ENCODE data around the gene SCYGR6. TPM values are rescaled to one million over a fixed set of nuclear protein-coding genes. Genes with fewer than 3 reads are reported as not detected.
"Not testable (repeated sequence)": the region's sequence is repeated elsewhere in the genome, so short reads cannot be mapped to it uniquely, and the experiment has no call there.

SCYGR6 gene
- total RNA-seq: not detected

DNA sequence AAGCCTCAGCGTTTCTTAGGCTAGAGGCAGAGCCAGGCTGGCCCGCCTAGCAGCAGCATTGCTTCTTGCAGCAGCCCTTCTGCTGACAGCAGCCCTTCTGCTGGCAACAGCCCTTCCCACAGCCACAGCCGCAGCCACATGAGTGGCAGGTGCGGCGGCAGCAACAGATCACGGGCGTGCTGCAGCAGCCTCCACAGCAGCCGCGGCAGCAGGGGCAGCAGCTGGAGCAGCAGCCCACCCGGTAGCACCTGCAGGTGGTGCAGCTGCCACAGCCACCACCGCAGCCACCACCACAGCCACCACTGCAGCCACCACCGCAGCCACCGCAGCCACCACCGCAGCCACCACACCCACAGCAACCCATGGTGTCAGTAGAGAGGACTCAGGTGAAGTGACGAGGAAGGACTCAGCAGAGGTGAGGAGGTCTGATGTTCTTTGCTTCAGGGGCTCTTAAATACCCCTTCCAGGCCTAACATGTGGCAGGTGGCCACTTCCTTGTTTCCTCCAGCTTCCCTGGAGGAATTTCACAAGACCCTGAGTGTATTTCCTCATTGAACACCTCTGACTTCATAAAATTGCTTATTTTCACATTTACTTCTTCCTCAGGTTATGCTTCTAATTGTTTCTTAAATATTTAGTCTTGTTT is at the start of gene SCYGR6:
TSS of gene SCYGR6 (minus strand) at position 364 of the 646 bp plus-strand sequence. CDS start at position 364, 0 bp downstream.
- Mint-ChIP-seq H3K27ac (no peak within 1 kb of the TSS), H3K27me3 (ENCODE audit: low read depth) (peaks cover 6% of the 10 kb centered on the region), H3K4me1 (ENCODE audit: low read depth) (no peaks in the 10 kb centered on the region), H3K9me3 (no peaks in the 10 kb centered on the region), H3K36me3 (ENCODE audit: insufficient read depth in 2 of 2) (no peaks in the 10 kb centered on the region), H3K4me3 (no peak within 1 kb of the TSS)
- DNase-seq (no peak), ATAC-seq (replicated peaks in 1 of 2) (no peak)

- Mint-ChIP-seq H3K27ac (peak overlapping the region; percentile 91), H3K9me3 (no peaks in the 10 kb centered on the region), H3K4me3 (peak overlapping the region in 1 of 2 donors; percentile 84), H3K36me3 (ENCODE audit: insufficient read depth in 2 of 2) (no peaks in the 10 kb centered on the region), H3K27me3 (ENCODE audit: low read depth) (no peaks in the 10 kb centered on the region), H3K4me1 (ENCODE audit: low read depth) (peaks cover 12% of the 10 kb centered on the region)
- ATAC-seq (replicated peaks in 1 of 2): peak in 1 of 2 donors; percentile 53
- DNase-seq: peak in 1 of 2 donors; percentile 15
Observed at GRCh38 chr2:227774011-227774624, 49.6 kb upstream of the SCYGR6 start.

DNA sequence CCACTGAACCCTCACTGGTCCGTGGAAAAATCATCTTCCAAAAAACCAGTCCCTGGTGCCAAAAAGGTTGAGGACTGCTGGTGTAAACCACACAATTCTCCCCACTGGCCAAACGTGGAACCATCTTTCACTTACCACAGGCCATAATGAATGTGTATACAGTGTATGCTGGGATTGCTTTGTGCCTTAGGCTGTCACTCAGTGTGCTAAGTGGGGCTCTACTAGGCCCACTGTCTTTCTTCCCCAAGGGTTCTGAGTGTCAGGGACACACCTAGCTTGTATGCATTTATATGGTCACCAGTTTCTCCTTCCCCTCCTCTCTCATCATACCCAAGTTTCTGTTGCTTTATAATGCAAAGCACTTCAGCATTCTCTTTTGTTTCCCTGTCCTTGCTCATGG is 48.4 kb upstream of the SCYGR6 start:
- DNase-seq: no peak
- H3K9me3 Mint-ChIP-seq: no peaks in the 10 kb centered on the region
- H3K4me3 Mint-ChIP-seq: no peak overlapping the region

DNA sequence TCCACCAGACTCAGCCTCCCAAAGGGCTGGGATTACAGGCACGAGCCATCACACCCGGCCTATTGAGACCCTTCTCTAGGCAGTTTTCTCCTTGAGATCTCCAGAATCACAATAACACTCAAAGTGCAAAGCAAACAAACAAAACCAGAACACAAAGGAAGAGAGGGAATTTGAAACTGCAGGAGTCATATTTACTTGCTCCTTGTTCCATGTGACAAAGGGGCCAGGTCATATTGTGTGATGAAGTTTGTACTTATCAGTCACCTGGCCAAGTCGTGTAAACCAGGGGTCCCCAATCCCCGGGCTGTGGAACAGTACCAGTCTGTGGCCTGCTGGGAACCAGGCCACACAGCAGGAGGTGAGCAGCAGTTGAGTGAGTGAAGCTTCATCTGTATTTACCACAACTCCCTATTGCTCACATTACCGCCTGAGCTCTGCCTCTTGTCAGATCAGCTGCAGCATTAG is 47.7 kb upstream of the SCYGR6 start:
- Mint-ChIP-seq H3K4me3 (no peak overlapping the region), H3K27ac (no peak overlapping the region), H3K4me1 (ENCODE audit: low read depth) (peaks cover 12% of the 10 kb centered on the region), H3K27me3 (ENCODE audit: low read depth) (no peaks in the 10 kb centered on the region), H3K9me3 (no peaks in the 10 kb centered on the region), H3K36me3 (ENCODE audit: insufficient read depth in 2 of 2) (no peaks in the 10 kb centered on the region)
- DNase-seq (no peak), ATAC-seq (replicated peaks in 1 of 2) (no peak)

More for the DNA sequence above, 48.4 kb upstream of the SCYGR6 start:
- H3K27ac Mint-ChIP-seq: no peak overlapping the region
- no peaks in the 10 kb centered on the region for H3K36me3 Mint-ChIP-seq (ENCODE audit: insufficient read depth in 2 of 2)
- ATAC-seq (replicated peaks in 1 of 2): no peak
- H3K27me3 Mint-ChIP-seq (ENCODE audit: low read depth): no peaks in the 10 kb centered on the region
- H3K4me1 Mint-ChIP-seq (ENCODE audit: low read depth): peaks cover 12% of the 10 kb centered on the region

DNA sequence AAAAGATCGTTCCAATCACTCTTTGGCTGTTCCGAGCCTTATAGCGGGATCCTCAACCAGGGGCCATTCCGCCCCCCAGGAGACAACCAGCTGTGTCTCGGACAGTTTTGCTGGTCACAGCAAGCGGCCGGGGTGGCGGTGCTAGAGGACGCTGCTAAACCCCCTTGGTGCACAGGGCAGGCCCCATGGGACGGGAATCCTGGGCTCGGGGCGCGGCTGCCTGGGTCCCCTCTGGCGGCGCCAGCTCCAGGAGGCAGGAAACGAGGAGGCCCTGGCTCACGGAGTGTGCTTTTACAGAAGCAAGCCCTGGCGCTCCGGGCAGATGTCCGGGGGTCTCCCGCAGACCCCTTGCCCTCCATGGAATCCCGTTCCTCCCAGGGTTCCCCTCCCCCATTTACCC is 43.3 kb upstream of the SCYGR6 start:
- H3K36me3 Mint-ChIP-seq (ENCODE audit: insufficient read depth in 2 of 2): no peaks in the 10 kb centered on the region
- no peak overlapping the region for H3K4me3 Mint-ChIP-seq
- DNase-seq: no peak
- no peak overlapping the region for H3K27ac Mint-ChIP-seq
- H3K4me1 Mint-ChIP-seq (ENCODE audit: low read depth): peaks cover 4% of the 10 kb centered on the region
- no peak for ATAC-seq (replicated peaks in 1 of 2)
- no peaks in the 10 kb centered on the region for H3K9me3 Mint-ChIP-seq
- no peaks in the 10 kb centered on the region for H3K27me3 Mint-ChIP-seq (ENCODE audit: low read depth)

DNA sequence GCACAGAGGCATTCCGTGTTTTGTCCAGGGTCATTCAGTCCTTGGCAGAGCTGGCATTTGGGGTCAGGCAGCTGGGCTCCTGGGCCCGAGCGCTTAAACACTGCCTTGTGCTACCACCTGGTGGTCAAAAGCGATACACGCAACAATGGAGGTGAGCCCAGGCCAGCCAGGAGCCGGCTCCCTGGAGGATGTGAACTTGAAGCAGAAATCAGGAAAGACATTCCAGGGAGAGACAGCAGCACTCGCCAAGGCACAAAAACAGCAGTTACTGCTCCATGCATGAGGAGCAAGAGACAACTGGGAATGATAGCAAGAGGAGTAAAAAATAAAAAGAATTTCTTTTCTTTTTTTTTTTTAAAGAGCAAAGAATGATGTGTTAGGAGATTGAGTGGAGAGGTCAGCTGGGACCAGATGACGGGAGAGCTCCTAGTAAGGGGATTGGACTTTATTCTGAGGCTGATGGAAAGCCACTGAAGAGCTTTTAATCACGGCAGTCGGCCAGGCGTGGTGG is 41.9 kb upstream of the SCYGR6 start:
- no peaks in the 10 kb centered on the region for H3K9me3 Mint-ChIP-seq
- no peak overlapping the region for H3K27ac Mint-ChIP-seq
- peak; percentile 82 to 85 for ATAC-seq (replicated peaks in 1 of 2)
- H3K4me3 Mint-ChIP-seq: no peak overlapping the region
- H3K27me3 Mint-ChIP-seq (ENCODE audit: low read depth): no peaks in the 10 kb centered on the region
- peaks cover 4% of the 10 kb centered on the region for H3K4me1 Mint-ChIP-seq (ENCODE audit: low read depth)
- H3K36me3 Mint-ChIP-seq (ENCODE audit: insufficient read depth in 2 of 2): no peaks in the 10 kb centered on the region
- peak; percentile 63 to 66 for DNase-seq

GRCh38 chr2:227765788-227766372 is 41.3 kb upstream of the SCYGR6 start:
- H3K27ac Mint-ChIP-seq: no peak overlapping the region
- ATAC-seq (replicated peaks in 1 of 2) (no peak), DNase-seq (no peak)
- H3K4me1 Mint-ChIP-seq (ENCODE audit: low read depth): peaks cover 4% of the 10 kb centered on the region
- H3K36me3 Mint-ChIP-seq (ENCODE audit: insufficient read depth in 2 of 2): no peaks in the 10 kb centered on the region
- H3K4me3 Mint-ChIP-seq: no peak overlapping the region
- H3K9me3 Mint-ChIP-seq: no peaks in the 10 kb centered on the region
- H3K27me3 Mint-ChIP-seq (ENCODE audit: low read depth): no peaks in the 10 kb centered on the region

DNA sequence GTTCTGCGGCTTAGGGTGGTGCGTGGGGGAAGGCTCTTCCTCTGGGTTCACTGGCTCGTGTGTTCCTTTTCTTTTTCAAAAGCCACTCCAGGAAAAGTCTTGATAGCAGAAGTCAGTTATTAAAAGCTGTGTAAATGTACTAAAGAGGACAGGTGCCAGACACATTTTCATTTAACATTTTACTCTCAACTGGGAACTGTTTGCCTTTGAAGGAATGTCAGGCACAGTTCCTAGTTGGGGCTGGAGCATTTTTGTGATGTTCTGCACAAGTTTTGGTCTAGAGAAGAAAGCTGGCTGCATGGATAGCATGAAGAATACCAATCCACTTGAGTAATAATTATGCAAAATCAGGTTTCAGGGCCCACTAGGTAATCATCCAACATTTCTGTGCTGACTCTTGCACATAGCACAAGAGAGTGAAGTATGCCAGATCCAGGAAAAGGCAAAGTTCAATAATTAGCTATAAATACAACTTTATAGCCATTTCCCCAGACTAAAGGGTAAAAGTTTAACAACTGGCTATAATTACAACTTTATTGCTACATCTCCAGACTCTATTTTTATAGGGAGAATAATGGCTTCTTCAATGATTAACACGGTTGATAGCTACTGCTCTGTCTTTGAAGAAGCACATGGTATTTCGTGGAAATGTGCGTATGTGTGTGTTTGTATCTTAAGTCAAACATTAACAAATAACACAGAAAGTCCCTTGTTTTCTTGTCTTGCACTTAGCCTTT is 37.4 kb upstream of the SCYGR6 start:
- H3K27ac Mint-ChIP-seq: no peak overlapping the region
- no peak for ATAC-seq (replicated peaks in 1 of 2)
- H3K36me3 Mint-ChIP-seq (ENCODE audit: insufficient read depth in 2 of 2): no peaks in the 10 kb centered on the region

DNA sequence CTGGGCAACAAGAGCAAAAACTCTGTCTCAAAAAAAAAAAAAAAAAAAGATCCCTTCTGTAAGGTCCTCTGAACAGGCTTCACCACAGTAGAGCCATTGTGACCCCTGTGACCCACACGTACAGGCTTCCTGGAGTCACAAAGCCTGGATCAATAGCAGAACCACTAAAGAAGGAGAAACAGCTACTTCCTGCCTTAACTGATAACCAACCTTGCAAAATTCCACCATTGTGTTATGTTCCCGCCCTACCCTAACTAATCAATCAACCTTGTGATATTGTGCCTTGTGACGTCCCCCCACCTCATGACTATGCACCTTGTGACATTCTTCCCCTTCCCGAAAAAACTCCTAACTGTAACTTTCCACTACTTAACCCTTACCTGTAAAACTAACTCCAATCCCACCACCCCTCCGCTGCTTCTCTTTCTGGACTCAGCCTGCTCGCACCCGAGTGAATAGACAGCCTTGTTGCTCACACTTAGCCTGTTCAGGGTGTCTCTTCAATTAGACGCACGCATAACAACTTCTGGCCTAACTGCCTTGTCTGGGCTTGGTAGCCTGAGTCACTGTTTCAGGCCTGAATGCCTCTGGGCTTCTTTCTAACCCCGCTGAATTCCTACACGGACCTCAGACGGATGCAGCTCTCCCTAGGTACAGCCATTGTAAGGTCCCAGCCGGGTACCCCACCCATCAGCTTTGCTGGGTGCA is 35.0 kb upstream of the SCYGR6 start:
- Mint-ChIP-seq H3K9me3 (no peaks in the 10 kb centered on the region), H3K4me3 (no peak overlapping the region), H3K36me3 (ENCODE audit: insufficient read depth in 2 of 2) (no peaks in the 10 kb centered on the region), H3K27me3 (ENCODE audit: low read depth) (peaks cover 17% of the 10 kb centered on the region), H3K27ac (no peak overlapping the region), H3K4me1 (ENCODE audit: low read depth) (no peaks in the 10 kb centered on the region)
- DNase-seq (no peak), ATAC-seq (replicated peaks in 1 of 2) (no peak)

More for the DNA sequence above, 37.4 kb upstream of the SCYGR6 start:
- no peak for DNase-seq
- Mint-ChIP-seq H3K4me1 (ENCODE audit: low read depth) (peaks cover 4% of the 10 kb centered on the region), H3K4me3 (no peak overlapping the region), H3K9me3 (no peaks in the 10 kb centered on the region), H3K27me3 (ENCODE audit: low read depth) (peaks cover 6% of the 10 kb centered on the region)

- not testable (repeated sequence) for H3K27ac Mint-ChIP-seq; H3K9me3 Mint-ChIP-seq; ATAC-seq (replicated peaks in 1 of 2); H3K36me3 Mint-ChIP-seq (ENCODE audit: insufficient read depth in 2 of 2); H3K4me1 Mint-ChIP-seq (ENCODE audit: low read depth); H3K4me3 Mint-ChIP-seq; DNase-seq
- peaks cover 25% of the 10 kb centered on the region for H3K27me3 Mint-ChIP-seq (ENCODE audit: low read depth)
Observed at GRCh38 chr2:227756261-227756660, 31.7 kb upstream of the SCYGR6 start.

DNA sequence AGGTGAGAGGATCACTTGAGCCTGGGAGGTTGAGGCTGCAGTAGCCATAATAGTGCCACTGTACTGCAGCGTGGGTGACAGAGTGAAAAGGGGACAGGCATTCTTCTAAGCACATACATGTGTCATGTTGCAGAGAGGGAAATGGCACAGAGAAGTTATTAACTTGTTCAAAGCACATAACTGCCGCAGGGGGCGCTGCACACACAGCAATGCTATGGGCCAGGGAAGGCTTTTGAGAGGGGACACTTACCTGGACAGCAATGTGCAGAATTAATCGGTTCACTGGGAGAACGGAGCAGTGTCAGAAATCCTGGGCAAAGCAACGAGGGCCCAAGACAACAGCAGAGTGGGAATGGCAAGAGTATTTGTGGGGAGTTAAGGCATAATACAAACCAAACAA is 23.5 kb upstream of the SCYGR6 start:
- no peaks in the 10 kb centered on the region for H3K4me1 Mint-ChIP-seq (ENCODE audit: low read depth)
- DNase-seq (no peak), ATAC-seq (replicated peaks in 1 of 2) (no peak)
- H3K27ac Mint-ChIP-seq: no peak overlapping the region
- no peaks in the 10 kb centered on the region for H3K9me3 Mint-ChIP-seq
- no peak overlapping the region for H3K4me3 Mint-ChIP-seq
- H3K36me3 Mint-ChIP-seq (ENCODE audit: insufficient read depth in 2 of 2): no peaks in the 10 kb centered on the region
- peaks cover 2% of the 10 kb centered on the region for H3K27me3 Mint-ChIP-seq (ENCODE audit: low read depth)

DNA sequence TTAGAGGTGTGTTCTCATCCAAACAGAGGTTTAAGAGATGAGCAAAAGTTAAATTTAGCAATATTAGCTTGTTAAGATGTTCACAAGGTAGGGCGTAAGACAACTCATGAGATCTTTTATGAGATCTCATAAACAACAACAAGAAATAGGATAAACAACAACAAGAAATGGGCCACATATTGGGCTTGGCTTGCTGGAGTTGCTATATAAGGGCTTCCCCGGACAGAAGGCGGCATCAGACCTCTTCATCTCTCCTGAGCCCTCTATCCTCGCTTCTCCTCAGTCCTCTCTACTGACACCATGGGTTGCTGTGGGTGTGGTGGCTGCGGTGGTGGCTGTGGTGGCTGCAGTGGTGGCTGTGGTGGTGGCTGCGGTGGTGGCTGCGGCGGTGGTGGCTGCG is 21.0 kb upstream of the SCYGR6 start, which contains the start of gene SCYGR8:
TSS of gene SCYGR8 (plus strand) at position 301 of the 400 bp plus-strand sequence. CDS start at position 301, 0 bp downstream.
- Mint-ChIP-seq H3K27ac (no peak within 1 kb of the TSS), H3K27me3 (ENCODE audit: low read depth) (no peaks in the 10 kb centered on the region), H3K9me3 (no peaks in the 10 kb centered on the region), H3K36me3 (ENCODE audit: insufficient read depth in 2 of 2) (no peaks in the 10 kb centered on the region), H3K4me3 (no peak within 1 kb of the TSS), H3K4me1 (ENCODE audit: low read depth) (no peaks in the 10 kb centered on the region)
- ATAC-seq (replicated peaks in 1 of 2) (no peak), DNase-seq (no peak)

Data from activated T-cell treated with anti-CD3 and anti-CD28 coated beads, Interleukin-2, amount 50 U/mL, for 72 hours (primary cell).